Liver (tissue), 9 donors: ENCODE data around the gene UGT1A10. TPM values are rescaled to one million over a fixed set of nuclear protein-coding genes. Genes with fewer than 3 reads are reported as not detected.

Source experiments
- DNase-seq: peaks from one replicate; pipeline ENCODE4 v3.0.0-alpha.2; 2017; ENCODE audit warnings: low spot score
- H3K27ac ChIP-seq, 2 donors: one replicate each; pipeline ENCODE4 v1.7.0; 2013; ENCODE audit warnings: inconsistent platforms in 2 of 2, low read length in 2 of 2, control low read depth in 1 of 2, low read depth in 1 of 2, mild to moderate bottlenecking in 1 of 2
- H3K27me3 ChIP-seq, 4 donors: one replicate each; pipeline versions ENCODE4 v1.6.1 to v1.7.0; 2013; ENCODE audit warnings: low read length in 3 of 4, inconsistent platforms in 1 of 4, mild to moderate bottlenecking in 1 of 4, moderate library complexity in 1 of 4; ENCODE audit not compliant: control insufficient read depth in 4 of 4, insufficient read depth in 4 of 4
- H3K36me3 ChIP-seq, 4 donors: one replicate each; pipeline versions ENCODE4 v1.6.1 to v1.7.0; 2013; ENCODE audit warnings: low read length in 3 of 4, mild to moderate bottlenecking in 3 of 4, low read depth in 1 of 4, moderate library complexity in 1 of 4; ENCODE audit not compliant: control insufficient read depth in 4 of 4, insufficient read depth in 3 of 4
- H3K4me1 ChIP-seq, 4 donors: one replicate each; pipeline versions ENCODE4 v1.6.1 to v1.7.0; 2013; ENCODE audit warnings: low read length in 3 of 4, mild to moderate bottlenecking in 3 of 4, moderate library complexity in 1 of 4; ENCODE audit not compliant: control insufficient read depth in 4 of 4, insufficient read depth in 4 of 4
- H3K4me3 ChIP-seq, 3 donors: one replicate each; pipeline versions ENCODE4 v1.6.1 to v1.7.0; 2013; ENCODE audit warnings: low read length in 3 of 3, control low read depth in 1 of 3, low read depth in 1 of 3, mild to moderate bottlenecking in 1 of 3
- H3K9ac ChIP-seq, 2 donors: one replicate each; pipeline ENCODE4 v1.7.0; 2013; ENCODE audit warnings: low read length in 2 of 2, mild to moderate bottlenecking in 2 of 2, moderate library complexity in 2 of 2, control low read depth in 1 of 2, low read depth in 1 of 2
- H3K9me3 ChIP-seq, 4 donors: one replicate each; pipeline versions ENCODE4 v1.6.1 to v1.7.0; 2013; ENCODE audit warnings: low read length in 3 of 4; ENCODE audit not compliant: control insufficient read depth in 4 of 4
- ATF3 ChIP-seq: IDR thresholded peaks from 2 replicates; pipeline ENCODE4 v1.6.1; 2016; ENCODE audit warnings: antibody characterized with exemption
- EGR1 ChIP-seq, 2 donors: IDR thresholded peaks; 2 replicates each; pipeline ENCODE4 v1.6.1; 2016 to 2018; ENCODE audit warnings: antibody characterized with exemption in 2 of 2, low read depth in 2 of 2
- FOXA1 ChIP-seq: IDR thresholded peaks from 2 replicates; pipeline ENCODE4 v1.6.1; 2016; ENCODE audit warnings: antibody characterized with exemption
- GABPA ChIP-seq, 2 donors: IDR thresholded peaks in 1 of 2; conservative IDR thresholded peaks in 1 of 2; 2 replicates each; pipeline ENCODE4 v1.6.1; 2016; ENCODE audit warnings: antibody characterized with exemption in 2 of 2, mild to moderate bottlenecking in 1 of 2, moderate library complexity in 1 of 2
- HNF4A ChIP-seq, 2 donors: conservative IDR thresholded peaks; 2 replicates each; pipeline ENCODE4 v1.6.1; 2016; ENCODE audit warnings: antibody characterized with exemption in 2 of 2, mild to moderate bottlenecking in 2 of 2
- HNF4G ChIP-seq: IDR thresholded peaks from 2 replicates; pipeline ENCODE4 v1.6.1; 2016; ENCODE audit warnings: antibody characterized with exemption
- MAX ChIP-seq: IDR thresholded peaks from 2 replicates; pipeline ENCODE4 v1.6.1; 2016; ENCODE audit warnings: antibody characterized with exemption
- NR2F2 ChIP-seq: IDR thresholded peaks from 2 replicates; pipeline ENCODE4 v1.6.1; 2016; ENCODE audit warnings: antibody characterized with exemption
- RAD21 ChIP-seq, 2 donors: IDR thresholded peaks; 2 replicates each; pipeline ENCODE4 v1.6.1; 2016; ENCODE audit warnings: antibody characterized with exemption in 2 of 2, mild to moderate bottlenecking in 2 of 2
- REST ChIP-seq: IDR thresholded peaks from 2 replicates; pipeline ENCODE4 v1.6.1; 2016; ENCODE audit warnings: antibody characterized with exemption, mild to moderate bottlenecking
- RXRA ChIP-seq, 2 donors: IDR thresholded peaks; 2 replicates each; pipeline ENCODE4 v1.6.1; 2017 to 2018; ENCODE audit warnings: antibody characterized with exemption in 2 of 2, mild to moderate bottlenecking in 1 of 2
- SP1 ChIP-seq: IDR thresholded peaks from 2 replicates; pipeline ENCODE4 v1.6.1; 2018; ENCODE audit warnings: antibody characterized with exemption, mild to moderate bottlenecking
- YY1 ChIP-seq: IDR thresholded peaks from 2 replicates; pipeline ENCODE4 v1.6.1; 2016; ENCODE audit warnings: antibody characterized with exemption, mild to moderate bottlenecking
- ZBTB33 ChIP-seq: IDR thresholded peaks from 2 replicates; pipeline ENCODE4 v1.6.1; 2016; ENCODE audit warnings: antibody characterized with exemption
- WGBS: extraction: QIAGEN DNeasy Blood & Tissue Kit; methylation state at CpG from one replicate; pipeline ENCODE4 v1.1.7; 2013; 5-methylcytosine and 5-hydroxymethylcytosine counted together
- polyA plus RNA-seq, 2 donors: library from polyadenylated mRNA; stranded (reverse) in 1 of 2; unstranded in 1 of 2; fragments of 200-250 nt in 1 of 2; fragments of >200 nt in 1 of 2; fragmentation: Nextera tagmentation in 1 of 2; extraction: Ambion mirVana in 1 of 2; gene quantifications; one replicate each; pipeline versions ENCODE4 v1.2.1 to v1.2.3, GENCODE V29; 2013 to 2015
- total RNA-seq, 2 donors: library from RNA; depleted of rRNA; stranded (reverse); fragments of >200 nt; gene quantifications; one replicate each; pipeline ENCODE4 v1.2.3, GENCODE V29; 2014
- donor health status: healthy.
- donor health status: healthy.
- donor health status: healthy.
- donor health status: healthy.
- donor health status: healthy.

The UGT1A10 gene
- total and polyA plus RNA-seq, 4 donors, result 0.08 TPM; not detected in 2

- Histone ChIP-seq H3K4me3 (no peak overlapping the region), H3K27me3 (no peaks in the 10 kb centered on the region), H3K27ac (no peak overlapping the region), H3K36me3 (no peaks in the 10 kb centered on the region), H3K4me1 (peaks cover 0 to 26% (median 17%) of the 10 kb centered on the region in 4 donors), H3K9ac (no peak overlapping the region), H3K9me3 (no peaks in the 10 kb centered on the region)
- DNase-seq, result no peak
- TF ChIP-seq HNF4G, result no peak
- TF ChIP-seq GABPA (IDR thresholded peaks at IDR 0.05 in 1 of 2, conservative IDR thresholded peaks at IDR 0.05 in 1 of 2), result no peak
- no peak for TF ChIP-seq YY1
- no peak for TF ChIP-seq RAD21 (IDR thresholded peaks at IDR 0.05)
- no peak for TF ChIP-seq ZBTB33
- TF ChIP-seq REST, result no peak
- WGBS, result 87% methylated on average over 2 of the region's 2 CpGs
Measured at GRCh38 chr2:233600386-233600785, 35.9 kb upstream of the UGT1A10 start.

GRCh38 chr2:233602076-233602475, 34.2 kb upstream of the UGT1A10 start:
- WGBS, result 94% methylated on average over 1 of the region's 1 CpG
- TF ChIP-seq ATF3 (no peak), NR2F2 (no peak), FOXA1 (no peak), RAD21 (IDR thresholded peaks at IDR 0.05) (no peak), HNF4A (conservative IDR thresholded peaks at IDR 0.05) (no peak), REST (no peak), RXRA (IDR thresholded peaks at IDR 0.05) (no peak), EGR1 (IDR thresholded peaks at IDR 0.05; ENCODE audit: low read depth in 2 of 2) (no peak), MAX (no peak), SP1 (no peak)
- Histone ChIP-seq H3K27me3 (no peaks in the 10 kb centered on the region), H3K9ac (no peak overlapping the region), H3K36me3 (no peaks in the 10 kb centered on the region), H3K4me1 (peaks cover 0 to 26% (median 17%) of the 10 kb centered on the region in 4 donors), H3K27ac (no peak overlapping the region), H3K9me3 (no peaks in the 10 kb centered on the region), H3K4me3 (no peak overlapping the region)
- no peak for DNase-seq
